HG02571 (cell line): ENCODE results near the gene ALDH3B2.
"Not testable (repeated sequence)": the region's sequence is repeated elsewhere in the genome, so short reads cannot be mapped to it uniquely, and the experiment has no call there.

Source experiments
- ATAC-seq: cut with Tn5 transposase; IDR thresholded peaks from one replicate; pipeline ENCODE4 v1.9.1; 2021; ENCODE audit warnings: mild to moderate bottlenecking, moderate library complexity; ENCODE audit not compliant: unreplicated experiment

The ALDH3B2 gene

GRCh38 chr11:67631411-67631810 is 43.0 kb downstream of the ALDH3B2 start:
- no peak for ATAC-seq

GRCh38 chr11:67630943-67631331 is 43.5 kb downstream of the ALDH3B2 start:
- ATAC-seq, result no peak

- ATAC-seq, result peak; percentile 51
Measured at GRCh38 chr11:67630228-67630942, 44.0 kb downstream of the ALDH3B2 start.

GRCh38 chr11:67629386-67630227 is 44.8 kb downstream of the ALDH3B2 start, which contains the start of gene NUDT8:
TSS of gene NUDT8 (minus strand) at chr11:67629937. CDS start at chr11:67629911, 26 bp downstream.
- peak; percentile 48 for ATAC-seq

GRCh38 chr11:67628710-67629385 is 45.6 kb downstream of the ALDH3B2 start:
- ATAC-seq, result no peak

- no peak for ATAC-seq
Measured at GRCh38 chr11:67627812-67628624, 46.4 kb downstream of the ALDH3B2 start.

- no peak for ATAC-seq
Measured at GRCh38 chr11:67627441-67627811, 47.0 kb downstream of the ALDH3B2 start.

- no peak for ATAC-seq
Measured at GRCh38 chr11:67626970-67627369, 47.5 kb downstream of the ALDH3B2 start.

GRCh38 chr11:67626131-67626833 is 48.1 kb downstream of the ALDH3B2 start:
- not testable (repeated sequence) for ATAC-seq

- not testable (repeated sequence) for ATAC-seq
Measured at GRCh38 chr11:67623795-67624194, 50.6 kb downstream of the ALDH3B2 start.

- ATAC-seq, result not testable (repeated sequence)
Measured at GRCh38 chr11:67622905-67623304, 51.5 kb downstream of the ALDH3B2 start.

GRCh38 chr11:67621928-67622327 is 52.5 kb downstream of the ALDH3B2 start:
- ATAC-seq, result not testable (repeated sequence)

- not testable (repeated sequence) for ATAC-seq
Measured at GRCh38 chr11:67620621-67621020, 53.8 kb downstream of the ALDH3B2 start.

GRCh38 chr11:67619683-67620618 is 54.5 kb downstream of the ALDH3B2 start:
- not testable (repeated sequence) for ATAC-seq

- ATAC-seq, result not testable (repeated sequence)
Measured at GRCh38 chr11:67618901-67619659, 55.3 kb downstream of the ALDH3B2 start.

- ATAC-seq, result no peak
Measured at GRCh38 chr11:67617243-67617953, 57.0 kb downstream of the ALDH3B2 start.

GRCh38 chr11:67616431-67617242 is 57.8 kb downstream of the ALDH3B2 start:
- no peak for ATAC-seq
